Activated CD4-positive, alpha-beta T cell treated with anti-CD3 and anti-CD28 coated beads for 1 hour (primary cell): Measurements from ENCODE around the gene WNT7A.
"Not testable (repeated sequence)": the region's sequence is repeated elsewhere in the genome, so short reads cannot be mapped to it uniquely, and the experiment has no call there.

Experiments
- DNase-seq: peaks from one replicate; pipeline ENCODE4 v3.0.0-alpha.2; 2020

WNT7A gene

DNA sequence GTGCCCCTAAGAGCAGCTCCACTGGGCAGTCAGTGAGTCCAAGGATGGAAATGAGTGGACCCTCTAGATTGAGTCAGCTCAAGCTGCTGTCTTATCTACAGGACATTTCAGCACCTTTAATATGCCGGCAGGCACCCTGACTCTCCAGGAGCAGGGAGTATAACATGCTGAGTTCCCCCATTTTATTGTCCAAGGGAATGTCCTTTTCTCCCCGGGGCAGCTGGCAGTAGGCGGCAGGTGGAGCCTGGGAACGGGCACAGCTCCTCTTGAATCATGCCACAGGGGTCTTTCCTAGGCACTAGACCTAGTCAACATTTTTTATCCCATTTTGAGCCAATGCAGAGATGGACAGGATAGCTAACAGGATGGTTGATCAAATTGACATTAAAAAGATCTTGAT is 14.8 kb downstream of the WNT7A start:
- DNase-seq, result no peak

GRCh38 chr3:13863965-13864595 is 15.8 kb downstream of the WNT7A start:
- no peak for DNase-seq

GRCh38 chr3:13863382-13863952 is 16.4 kb downstream of the WNT7A start:
- no peak for DNase-seq

DNA sequence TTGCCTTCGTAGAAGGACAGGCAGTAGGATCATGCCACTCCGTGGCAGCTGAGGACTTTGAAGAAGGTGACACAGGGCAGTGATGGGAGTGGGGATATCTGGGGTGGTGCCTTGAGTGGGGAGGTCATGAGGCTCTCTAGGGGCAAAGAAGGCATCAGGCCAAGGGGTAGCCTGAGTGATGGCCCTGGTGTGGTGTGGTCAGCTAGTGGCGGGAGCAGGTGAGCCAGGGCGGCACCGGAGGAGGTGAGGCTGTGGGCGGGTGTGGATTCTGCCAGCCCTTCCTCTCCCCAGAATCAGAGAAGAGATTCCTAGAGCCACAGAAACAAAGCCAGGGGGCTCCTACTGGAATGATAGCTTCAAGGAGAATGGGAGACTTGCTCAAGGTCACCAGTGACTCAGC is 18.4 kb downstream of the WNT7A start:
- DNase-seq, result no peak

- no peak for DNase-seq
Measured at GRCh38 chr3:13860001-13860400, 19.9 kb downstream of the WNT7A start.

- DNase-seq, result no peak
Measured at GRCh38 chr3:13858768-13859520, 20.9 kb downstream of the WNT7A start.

DNA sequence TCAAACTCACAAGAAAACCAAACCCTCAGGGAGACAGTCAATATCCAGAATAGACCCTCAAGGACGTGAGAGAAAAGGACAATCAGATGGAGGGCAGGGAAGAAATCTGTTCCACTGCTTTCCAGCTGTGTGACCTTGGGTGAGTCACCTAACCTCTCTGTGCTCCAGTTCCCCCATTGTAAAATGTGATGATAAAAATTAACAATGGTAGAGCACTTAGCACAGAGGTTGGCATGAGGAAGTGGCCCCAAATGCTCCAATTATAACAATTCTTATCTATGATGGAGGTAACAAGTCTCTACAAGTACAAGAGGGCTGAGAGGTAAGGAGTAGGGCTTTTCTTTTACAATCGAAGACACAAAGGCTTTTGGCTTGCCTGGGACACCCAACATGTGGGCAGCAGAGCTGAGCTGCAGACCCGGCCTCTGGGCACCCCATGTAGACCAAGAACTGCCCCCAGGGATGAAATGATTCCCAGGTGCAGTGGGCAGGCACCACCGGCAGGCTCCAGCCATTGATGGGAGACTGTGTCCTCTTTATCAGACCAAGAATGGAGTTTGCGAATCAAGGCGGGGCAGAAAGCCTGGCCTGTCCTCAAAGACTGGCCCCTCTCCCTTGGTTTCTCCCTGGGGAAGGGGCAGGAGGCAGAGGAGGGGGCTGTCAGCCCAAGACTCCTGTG is 22.0 kb downstream of the WNT7A start:
- DNase-seq, result no peak

- not testable (repeated sequence) for DNase-seq
Measured at GRCh38 chr3:13856628-13857027, 23.2 kb downstream of the WNT7A start.

DNA sequence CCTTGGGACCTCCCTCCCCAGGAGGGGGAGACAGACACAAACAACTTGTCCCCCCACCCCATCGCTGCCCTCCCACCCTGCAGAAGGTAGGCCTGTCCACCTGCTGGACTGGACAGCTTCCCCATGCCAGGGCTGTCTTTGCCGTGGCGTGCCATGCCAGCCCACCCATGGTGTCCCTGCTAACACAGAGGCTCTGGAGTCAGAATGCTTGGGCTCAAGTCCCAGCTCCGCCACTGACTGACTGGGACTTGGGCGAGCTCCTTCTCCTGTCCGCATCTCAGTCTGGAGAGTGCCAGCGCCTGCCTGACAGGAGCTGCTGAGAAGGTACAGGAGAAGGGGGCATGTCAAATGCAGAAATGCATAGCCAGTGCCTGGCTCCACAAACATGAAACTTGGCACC is 23.9 kb downstream of the WNT7A start:
- DNase-seq, result no peak

GRCh38 chr3:13854492-13854891 is 25.4 kb downstream of the WNT7A start:
- no peak for DNase-seq

DNA sequence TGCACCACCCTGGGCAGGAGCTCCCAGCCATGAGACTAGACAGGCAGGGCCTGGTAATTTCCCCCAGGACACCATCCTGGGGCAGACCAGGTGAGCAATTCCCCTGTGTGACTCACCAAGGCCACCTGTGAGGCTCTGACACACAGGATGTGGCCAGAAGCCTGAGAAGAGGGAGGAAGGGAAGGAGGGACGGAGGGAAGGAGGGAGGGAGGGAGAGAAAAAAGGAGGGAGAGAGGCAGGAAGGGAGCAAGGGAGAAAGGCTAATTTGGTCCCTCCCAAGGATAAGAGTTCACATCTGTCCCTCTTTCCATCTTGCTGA is 25.9 kb downstream of the WNT7A start:
- DNase-seq, result no peak

DNA sequence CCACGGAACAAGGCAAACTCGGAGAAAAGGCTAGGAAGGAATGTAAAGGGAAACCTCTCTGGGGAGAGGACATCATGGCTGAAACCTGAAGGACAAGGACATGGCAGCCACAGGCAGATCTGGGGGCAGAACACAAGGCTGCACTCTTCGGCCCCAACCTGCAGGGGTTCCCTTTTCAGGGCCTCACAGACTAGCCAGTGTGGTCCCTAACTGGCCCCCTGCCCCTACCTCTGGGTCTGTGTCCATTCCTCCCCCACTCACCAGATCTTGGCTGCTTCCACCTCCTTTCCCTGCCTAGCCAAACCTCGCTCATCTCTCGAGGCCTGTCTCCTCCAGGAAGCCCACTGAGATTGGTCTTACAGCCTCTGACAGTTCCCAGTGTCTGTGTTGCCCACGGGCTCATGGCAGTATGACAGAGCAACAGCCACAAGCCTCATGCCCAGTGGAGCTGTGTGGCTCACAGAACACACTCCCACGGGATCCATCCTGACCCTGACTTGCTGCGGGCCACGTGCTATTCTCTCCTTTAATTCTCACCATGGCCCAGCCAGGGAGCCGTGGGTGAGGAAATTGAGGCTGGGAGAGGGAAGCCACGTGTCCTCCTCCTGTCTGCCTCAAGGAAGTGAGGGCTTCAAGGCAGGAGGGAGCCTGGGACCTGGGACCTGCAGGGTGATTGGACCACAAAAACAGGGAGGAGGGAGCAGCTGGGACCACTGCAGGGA is 26.5 kb downstream of the WNT7A start:
- no peak for DNase-seq

GRCh38 chr3:13852638-13853009 is 27.2 kb downstream of the WNT7A start:
- DNase-seq, result no peak

DNA sequence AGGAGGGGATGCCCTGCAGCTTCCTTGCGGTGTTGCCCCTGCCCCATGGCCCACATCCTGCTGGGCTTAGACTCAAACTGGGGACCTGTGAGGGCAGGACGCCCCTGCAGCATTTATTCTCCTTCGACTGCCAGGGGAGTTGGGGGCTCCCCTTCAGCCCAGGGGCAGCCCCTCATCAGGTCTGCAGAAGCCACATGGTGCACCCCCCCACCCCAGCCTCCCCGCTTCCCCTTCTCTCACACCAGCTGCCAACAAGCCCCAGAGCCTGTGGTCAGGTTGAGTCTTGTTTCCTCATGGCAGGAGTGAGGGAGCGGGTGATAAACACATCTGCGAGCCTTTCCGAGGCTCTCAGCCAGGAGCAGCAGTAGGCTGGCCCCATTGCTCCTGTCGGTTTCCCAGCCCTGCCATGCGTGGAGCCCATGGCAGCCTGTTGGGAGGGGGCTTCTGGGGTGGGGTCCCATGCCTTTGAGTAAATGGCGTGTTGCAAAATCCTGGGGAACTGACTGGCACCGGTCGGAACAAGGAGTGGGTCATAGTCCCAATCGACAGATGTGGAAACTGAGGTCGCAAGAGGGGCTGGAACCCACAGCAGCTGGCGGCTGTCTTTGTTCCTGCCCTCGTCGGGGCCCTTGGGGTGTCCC is 27.8 kb downstream of the WNT7A start:
- no peak for DNase-seq

- DNase-seq, result no peak
Measured at GRCh38 chr3:13851091-13851849, 28.6 kb downstream of the WNT7A start.

GRCh38 chr3:13850161-13850945 is 29.5 kb downstream of the WNT7A start:
- no peak for DNase-seq

GRCh38 chr3:13849018-13849417 is 30.9 kb downstream of the WNT7A start:
- no peak for DNase-seq

GRCh38 chr3:13846716-13847570 is 32.9 kb downstream of the WNT7A start:
- no peak for DNase-seq

GRCh38 chr3:13846238-13846637 is 33.6 kb downstream of the WNT7A start:
- DNase-seq, result no peak

DNA sequence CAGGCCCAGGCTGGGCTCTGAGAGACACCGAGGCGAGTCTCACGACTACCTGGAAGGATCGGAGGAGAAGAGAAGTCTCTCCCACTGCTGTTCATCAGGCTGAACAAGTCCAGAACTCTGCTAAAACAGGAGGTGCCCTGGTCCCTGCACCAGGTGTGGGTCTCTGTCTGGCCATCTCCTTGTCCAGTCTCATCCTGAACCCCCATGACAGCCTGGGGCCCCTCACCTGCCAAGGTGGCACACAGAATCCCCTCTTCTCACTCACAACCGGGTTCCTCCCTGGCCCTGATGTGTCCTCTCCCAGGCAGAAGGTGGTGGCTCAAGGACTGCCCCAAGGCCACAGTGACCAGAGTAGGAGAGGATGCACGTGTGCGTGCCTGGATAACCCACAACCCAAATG is 34.1 kb downstream of the WNT7A start:
- no peak for DNase-seq
